HG03558 (cell line): Measurements from ENCODE around the gene TMEM81.

Experiments
- ATAC-seq: cut with Tn5 transposase; IDR thresholded peaks from one replicate; pipeline ENCODE4 v1.9.1; 2021; ENCODE audit warnings: moderate number of reproducible peaks; ENCODE audit not compliant: unreplicated experiment; ENCODE audit errors: extremely low read depth

The TMEM81 gene

DNA sequence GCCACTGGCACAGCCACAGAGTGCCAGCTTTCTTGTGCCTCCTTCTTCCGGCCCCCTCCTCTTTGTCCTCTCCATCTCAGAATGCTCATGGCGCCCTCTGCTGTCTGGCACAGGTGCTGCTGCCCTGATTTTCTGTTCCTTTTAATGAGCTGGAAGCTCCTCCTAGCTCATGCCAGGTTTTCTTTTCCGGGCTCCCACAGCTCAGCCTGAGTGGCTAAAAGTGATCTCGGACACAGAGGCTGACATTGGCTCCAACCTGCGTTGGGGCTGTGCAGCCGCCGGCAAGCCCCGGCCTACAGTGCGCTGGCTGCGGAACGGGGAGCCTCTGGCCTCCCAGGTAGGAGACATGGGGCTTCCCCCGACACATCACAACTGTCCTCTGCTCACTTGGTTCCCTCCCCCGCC lies 22.6 kb downstream of the TMEM81 start:
- ATAC-seq = no peak

GRCh38 chr1:205061227-205061626 lies 23.0 kb downstream of the TMEM81 start:
- no peak for ATAC-seq

- no peak for ATAC-seq
Observed at GRCh38 chr1:205060746-205061145, 23.5 kb downstream of the TMEM81 start.

DNA sequence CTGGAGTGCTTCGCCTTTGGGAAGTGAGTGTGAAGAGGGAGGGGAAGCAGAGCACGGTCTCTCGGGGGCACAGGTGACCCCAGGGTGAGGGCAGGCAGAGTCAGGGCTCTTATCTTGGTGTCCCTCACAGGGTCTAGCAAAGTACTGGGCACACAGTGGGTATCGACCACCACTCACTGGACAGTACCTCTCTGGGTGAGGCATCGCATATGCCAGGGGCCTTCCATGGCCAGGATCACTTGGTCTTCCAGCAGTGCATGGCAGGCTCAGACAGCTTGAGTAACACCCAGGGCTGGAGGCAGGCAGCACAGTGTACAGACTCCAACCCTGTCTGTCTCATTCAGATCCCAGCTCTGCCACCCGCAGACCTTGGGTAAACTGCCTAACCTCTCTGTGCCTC lies 24.6 kb downstream of the TMEM81 start:
- no peak for ATAC-seq

DNA sequence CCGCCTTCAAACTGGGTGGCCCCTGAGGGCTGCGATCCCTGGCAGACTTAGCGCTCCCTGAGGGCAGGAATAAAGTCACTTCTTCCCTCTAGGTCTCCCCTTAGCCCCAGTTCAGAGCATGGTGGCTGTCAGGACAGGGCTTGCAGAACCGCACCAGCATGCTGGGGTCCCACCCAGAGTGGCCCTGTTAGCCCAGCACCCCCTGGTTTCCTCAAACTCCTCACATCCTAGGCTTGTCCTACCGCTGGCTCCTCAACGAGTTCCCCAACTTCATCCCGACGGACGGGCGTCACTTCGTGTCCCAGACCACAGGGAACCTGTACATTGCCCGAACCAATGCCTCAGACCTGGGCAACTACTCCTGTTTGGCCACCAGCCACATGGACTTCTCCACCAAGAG lies 25.4 kb downstream of the TMEM81 start:
- ATAC-seq = no peak

- ATAC-seq = no peak
Observed at GRCh38 chr1:205057808-205058575, 26.3 kb downstream of the TMEM81 start.

DNA sequence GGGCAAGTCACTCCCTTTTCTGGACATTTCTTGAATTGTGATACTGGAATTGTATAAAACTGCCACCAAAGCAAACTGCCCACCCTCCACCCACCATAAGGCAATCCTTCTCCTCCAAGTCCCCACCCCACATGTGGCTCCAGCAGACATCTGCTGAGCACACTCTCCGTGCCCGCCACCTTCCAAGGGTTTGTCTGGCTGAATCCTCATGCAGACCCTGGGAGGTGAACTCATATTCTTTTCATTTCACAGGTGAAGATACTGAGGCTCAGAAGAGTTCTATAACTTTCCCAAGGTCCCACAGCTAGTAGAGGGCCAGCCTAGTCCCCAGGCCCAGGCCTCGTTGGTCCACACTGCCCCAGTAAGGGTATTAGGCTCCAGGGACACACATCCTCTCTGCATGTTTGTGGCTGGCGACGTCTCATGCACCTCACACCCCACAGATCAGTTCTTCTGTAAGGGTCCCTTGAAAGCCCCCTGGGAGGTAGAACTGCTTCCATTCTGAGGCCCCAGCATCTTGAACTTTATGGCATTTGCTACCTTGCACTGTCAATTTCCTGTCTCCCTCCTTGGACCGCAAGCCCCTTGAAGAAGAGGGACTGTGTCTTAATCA lies 27.2 kb downstream of the TMEM81 start:
- no peak for ATAC-seq

GRCh38 chr1:205056188-205056611 lies 28.1 kb downstream of the TMEM81 start:
- ATAC-seq = no peak

DNA sequence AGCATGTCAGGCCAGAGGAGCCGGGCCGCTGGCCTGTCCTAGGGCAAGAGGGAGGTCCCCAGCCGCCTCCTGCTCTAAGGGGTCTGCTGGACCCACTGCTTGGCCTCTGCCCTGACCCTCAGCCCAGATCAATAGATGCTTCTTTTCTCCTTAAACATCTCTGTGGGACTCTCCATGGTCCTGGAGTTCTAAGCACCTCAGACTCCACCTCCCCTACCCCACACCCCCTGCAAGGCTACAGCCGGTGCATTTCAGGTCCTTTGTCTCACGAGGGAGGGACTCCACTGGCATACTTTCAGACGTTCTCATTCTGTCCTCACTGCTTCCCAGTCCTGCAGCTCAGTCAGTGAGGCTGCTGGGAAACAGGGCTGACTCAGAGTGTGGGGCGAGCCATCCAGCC lies 30.2 kb downstream of the TMEM81 start:
- ATAC-seq = no peak

- ATAC-seq = no peak
Observed at GRCh38 chr1:205053296-205053695, 31.0 kb downstream of the TMEM81 start.

DNA sequence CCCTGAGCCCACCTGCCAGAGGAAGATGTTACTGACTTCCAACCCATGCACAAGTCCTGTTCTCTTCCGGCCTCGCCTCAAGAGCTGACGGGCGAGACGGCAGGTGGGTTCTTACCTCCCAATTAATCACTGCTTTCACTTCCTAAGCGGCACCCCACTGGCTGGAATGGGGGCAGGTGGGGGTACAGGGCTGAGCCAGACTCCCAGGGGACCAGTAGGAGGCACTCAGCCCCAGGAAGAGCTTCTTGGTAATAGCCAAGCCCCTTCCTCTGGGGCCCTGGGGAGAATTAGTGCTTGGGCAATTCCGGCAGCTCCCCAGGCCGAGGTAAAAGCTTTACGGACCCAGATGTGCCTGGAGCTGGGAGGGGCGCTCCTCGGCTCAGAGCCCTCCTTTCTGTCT lies 31.6 kb downstream of the TMEM81 start:
- ATAC-seq = no peak

- ATAC-seq = no peak
Observed at GRCh38 chr1:205049479-205049878, 34.8 kb downstream of the TMEM81 start.

DNA sequence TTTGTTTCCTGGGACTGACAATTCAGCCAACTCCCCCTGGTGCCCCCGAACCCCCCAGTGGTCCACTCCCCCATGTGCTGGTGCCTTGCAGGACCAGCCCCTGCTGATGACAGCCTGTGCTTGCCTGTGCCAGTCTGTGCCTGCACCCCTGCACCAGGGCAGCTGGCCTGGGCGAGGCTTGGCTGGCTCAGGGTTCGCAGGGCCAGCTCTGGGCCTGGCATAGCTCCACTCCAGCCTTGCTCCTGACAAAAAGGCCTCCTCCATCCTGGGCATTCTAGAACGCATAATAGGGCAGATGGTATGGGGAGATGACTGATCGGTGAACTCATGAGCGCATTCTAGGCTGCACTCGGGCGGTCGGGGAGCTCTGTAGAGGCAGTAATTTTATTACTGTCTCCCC lies 35.9 kb downstream of the TMEM81 start:
- no peak for ATAC-seq

- no peak for ATAC-seq
Observed at GRCh38 chr1:205047764-205048231, 36.5 kb downstream of the TMEM81 start.

- no peak for ATAC-seq
Observed at GRCh38 chr1:205046870-205047269, 37.4 kb downstream of the TMEM81 start.

DNA sequence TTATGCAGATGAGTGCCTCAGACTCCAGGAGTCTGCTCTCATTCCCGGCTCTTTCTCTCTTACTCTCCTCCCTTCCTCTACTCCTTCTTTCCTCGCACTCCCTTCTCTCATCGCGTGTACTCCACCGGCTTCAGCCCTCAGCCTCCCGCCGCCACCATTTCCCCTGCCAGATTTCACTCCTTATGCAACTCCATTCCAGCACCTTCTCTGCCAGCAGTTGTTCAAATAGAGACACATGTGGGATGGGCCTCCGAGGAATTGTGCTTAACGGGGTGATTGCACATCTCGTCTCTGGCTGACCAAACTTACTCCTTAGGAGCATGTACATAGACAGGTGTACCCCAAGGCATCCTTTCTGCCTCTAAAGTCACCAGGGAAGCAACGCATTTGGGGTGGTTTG lies 39.1 kb downstream of the TMEM81 start:
- ATAC-seq = no peak

GRCh38 chr1:205044741-205045140 lies 39.5 kb downstream of the TMEM81 start:
- ATAC-seq = no peak

- ATAC-seq = no peak
Observed at GRCh38 chr1:205043866-205044265, 40.4 kb downstream of the TMEM81 start.

DNA sequence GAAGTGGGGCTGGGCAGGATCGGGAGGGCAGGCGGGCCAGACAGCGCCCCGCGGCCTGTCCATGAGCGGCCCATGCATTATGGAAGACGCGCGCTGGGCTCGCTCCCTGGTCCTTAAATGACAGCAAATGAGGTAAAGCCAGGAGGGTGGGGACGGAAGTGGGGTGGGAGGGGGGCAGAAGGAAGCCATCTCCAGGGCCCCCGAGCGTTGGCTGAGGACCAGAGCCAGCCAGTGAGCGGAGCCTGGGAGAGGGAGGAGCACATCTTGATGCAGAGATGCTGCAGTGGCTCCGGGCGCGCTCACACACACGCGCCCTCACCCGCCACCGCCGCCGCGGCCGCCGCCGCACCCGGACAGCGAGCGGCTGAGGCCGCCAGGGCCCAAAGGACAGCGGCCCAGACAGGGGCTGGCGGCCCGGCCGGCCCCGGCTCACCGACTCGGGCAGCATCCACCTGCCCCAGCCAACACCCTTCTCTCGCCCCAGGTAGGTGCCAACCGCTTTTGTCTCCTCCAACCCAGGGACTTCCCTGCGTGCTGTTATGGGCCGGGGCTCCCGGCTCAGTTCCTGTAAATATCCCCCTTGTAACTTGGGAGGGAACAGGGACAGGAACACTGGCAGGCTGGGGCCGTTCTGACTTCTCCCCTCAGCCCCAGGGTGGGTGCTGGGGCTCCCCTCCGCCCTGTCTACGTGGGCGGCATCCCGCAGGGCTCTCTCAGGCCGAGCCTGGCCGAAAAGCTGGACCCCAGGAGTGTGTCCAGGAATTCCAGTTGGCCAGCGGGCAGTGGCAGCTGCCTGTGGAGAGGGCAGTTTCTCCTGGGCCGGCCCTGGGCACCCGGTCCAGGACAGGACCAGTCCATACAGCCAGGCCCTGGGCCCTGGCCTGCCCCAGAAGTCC lies 41.1 kb downstream of the TMEM81 start, which contains the start of gene CNTN2:
Gene CNTN2 (plus strand): TSS at position 302 of the 896 bp plus-strand sequence. CDS start 9,974 bp downstream, outside the sequence.
- no peak for ATAC-seq

- no peak for ATAC-seq
Observed at GRCh38 chr1:205041998-205042910, 42.0 kb downstream of the TMEM81 start.
